GM21526 (cell line): ENCODE data around the gene PCDHA1.
"Not testable (repeated sequence)": the region's sequence is repeated elsewhere in the genome, so short reads cannot be mapped to it uniquely, and the experiment has no call there.

ENCODE experiments used
- ATAC-seq: cut with Tn5 transposase; IDR thresholded peaks from one replicate; pipeline ENCODE4 v1.9.1; 2021; ENCODE audit warnings: moderate library complexity; ENCODE audit not compliant: unreplicated experiment, low FRiP score

PCDHA1 gene

GRCh38 chr5:140806834-140807775 is 21.2 kb downstream of the PCDHA1 start, which contains the start of gene PCDHA4:
PCDHA4 (plus strand) TSS chr5:140807068.
- ATAC-seq: no peak

- not testable (repeated sequence) for ATAC-seq
Observed at GRCh38 chr5:140808241-140808888, 22.4 kb downstream of the PCDHA1 start.

GRCh38 chr5:140808889-140809291 is 22.9 kb downstream of the PCDHA1 start:
- ATAC-seq: no peak

GRCh38 chr5:140821375-140822280 is 35.7 kb downstream of the PCDHA1 start, which contains the start of gene PCDHA5:
PCDHA5 (plus strand) TSS chr5:140821613.
- no peak for ATAC-seq

- ATAC-seq: no peak
Observed at GRCh38 chr5:140822281-140822629, 36.3 kb downstream of the PCDHA1 start.

- not testable (repeated sequence) for ATAC-seq
Observed at GRCh38 chr5:140822969-140823368, 37.0 kb downstream of the PCDHA1 start.

- ATAC-seq: no peak
Observed at GRCh38 chr5:140823475-140823874, 37.5 kb downstream of the PCDHA1 start.

- ATAC-seq: no peak
Observed at GRCh38 chr5:140827704-140828361, 41.9 kb downstream of the PCDHA1 start, which contains the start of gene PCDHA6. PCDHA6 (plus strand) TSS chr5:140827960; CDS start chr5:140828092, 132 bp downstream.

GRCh38 chr5:140828362-140828737 is 42.4 kb downstream of the PCDHA1 start:
- no peak for ATAC-seq

GRCh38 chr5:140829511-140830501 is 43.9 kb downstream of the PCDHA1 start:
- not testable (repeated sequence) for ATAC-seq

- no peak for ATAC-seq
Observed at GRCh38 chr5:140833993-140834392, 48.1 kb downstream of the PCDHA1 start, which contains the start of gene PCDHA7. PCDHA7 (plus strand) TSS chr5:140834269; CDS start chr5:140834384, 115 bp downstream.

GRCh38 chr5:140834439-140835008 is 48.6 kb downstream of the PCDHA1 start:
- not testable (repeated sequence) for ATAC-seq

GRCh38 chr5:140835622-140836510 is 49.9 kb downstream of the PCDHA1 start:
- ATAC-seq: no peak

GRCh38 chr5:140840978-140841962 is 55.3 kb downstream of the PCDHA1 start, which contains the start of gene PCDHA8:
PCDHA8 (plus strand) TSS chr5:140841187; CDS start chr5:140841322, 135 bp downstream.
- ATAC-seq: no peak

GRCh38 chr5:140842798-140843733 is 57.1 kb downstream of the PCDHA1 start:
- ATAC-seq: no peak
